Activated CD4-positive, alpha-beta T cell treated with anti-CD3 and anti-CD28 coated beads, Interleukin-2, amount 10 ng/mL, durations not matched to agents 7 days and 5 days (primary cell): ENCODE results near the gene CNOT6. TPM values are rescaled to one million over a fixed set of nuclear protein-coding genes. Genes with fewer than 3 reads are reported as not detected.

Experiments
- CTCF ChIA-PET: fragments of 350-600 bp; sonication (Branson Sonifier 250); formaldehyde crosslinking; loops from one replicate; lab custom pipeline; 2021; ENCODE audit warnings: antibody characterized with exemption; lab: Charles Lee
- POLR2A ChIA-PET: fragments of 350-600 bp; sonication (Branson Sonifier 250); formaldehyde crosslinking; loops from one replicate; lab custom pipeline; 2021; ENCODE audit warnings: antibody characterized with exemption; lab: Charles Lee
- DNase-seq: peaks from one replicate; pipeline ENCODE4 v3.0.0-alpha.2; 2020
- H3K27ac Mint-ChIP-seq: one replicate; pipeline ENCODE4 v1.8.0; 2021; ENCODE audit warnings: mild to moderate bottlenecking, moderate library complexity, mixed read lengths
- H3K27me3 Mint-ChIP-seq: one replicate; pipeline ENCODE4 v1.8.0; 2021; ENCODE audit warnings: mixed read lengths
- H3K36me3 Mint-ChIP-seq: one replicate; pipeline ENCODE4 v1.8.0; 2021; ENCODE audit warnings: low read depth, mixed read lengths
- H3K4me1 Mint-ChIP-seq: one replicate; pipeline ENCODE4 v1.8.0; 2021; ENCODE audit warnings: mixed read lengths
- H3K4me3 Mint-ChIP-seq: one replicate; pipeline ENCODE4 v1.8.0; 2021; ENCODE audit warnings: mild to moderate bottlenecking, moderate library complexity, mixed read lengths
- H3K9me3 Mint-ChIP-seq: one replicate; pipeline ENCODE4 v1.8.0; 2021; ENCODE audit warnings: mixed read lengths
- total RNA-seq, 2 experiments: library from RNA; stranded (reverse); gene quantifications; one replicate each; pipeline ENCODE4 v1.2.3, GENCODE V29; 2021

The CNOT6 gene
- total RNA-seq, 2 experiments from 2014 or later, result 38.3 to 44.8 TPM

DNA sequence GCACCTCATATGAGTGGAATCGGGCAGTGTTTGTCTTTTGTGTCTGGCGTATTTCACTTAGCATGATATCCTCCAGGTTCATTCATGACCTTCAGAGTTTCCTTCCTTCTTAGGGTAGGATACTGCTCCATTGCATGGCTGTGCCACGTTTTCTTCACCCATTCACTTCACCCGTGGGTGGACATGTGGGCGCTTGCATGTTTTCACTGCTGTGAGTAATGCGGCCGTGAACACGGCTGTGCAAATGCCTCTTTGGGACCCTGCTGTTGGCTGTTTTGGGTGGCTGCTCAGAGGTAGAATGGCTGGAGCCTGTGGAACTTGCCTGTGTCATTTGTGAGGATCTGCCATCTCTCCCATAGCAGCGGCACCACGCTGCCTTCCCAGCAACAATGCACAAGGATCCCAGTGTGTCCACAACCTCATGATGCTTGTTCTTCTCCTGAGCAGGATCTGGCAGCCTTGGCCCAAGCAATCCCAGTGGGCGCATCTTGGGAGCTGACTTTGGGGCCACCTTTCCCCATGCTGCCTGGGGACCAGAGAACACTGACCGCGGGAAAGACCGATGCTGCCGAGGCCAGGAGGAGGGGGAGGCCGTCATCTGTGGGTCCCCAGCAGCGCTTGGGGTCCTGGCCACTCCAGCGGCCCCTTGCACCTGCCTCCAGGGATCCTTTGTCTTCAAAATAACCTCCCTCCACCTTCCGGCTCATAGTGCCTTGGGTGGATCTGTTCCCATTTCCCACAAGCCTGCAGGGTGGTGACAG lies 99.4 kb downstream of the CNOT6 start:
- ChIA-PET POLR2A (no interaction called here), CTCF (no interaction called here)
- H3K9me3 Mint-ChIP-seq, result no peaks in the 10 kb centered on the region
- peaks cover 2% of the 10 kb centered on the region for H3K36me3 Mint-ChIP-seq
- DNase-seq, result no peak
- no peak overlapping the region for H3K4me3 Mint-ChIP-seq
- H3K27ac Mint-ChIP-seq, result no peak overlapping the region
- peaks cover 8% of the 10 kb centered on the region for H3K4me1 Mint-ChIP-seq
- H3K27me3 Mint-ChIP-seq, result peaks cover 29% of the 10 kb centered on the region

GRCh38 chr5:180594311-180595045 lies 100.3 kb downstream of the CNOT6 start:
- Mint-ChIP-seq H3K4me3 (no peak overlapping the region), H3K4me1 (peaks cover 6% of the 10 kb centered on the region), H3K27ac (no peak overlapping the region), H3K9me3 (no peaks in the 10 kb centered on the region), H3K36me3 (peaks cover 2% of the 10 kb centered on the region), H3K27me3 (peaks cover 21% of the 10 kb centered on the region)
- ChIA-PET CTCF (no interaction called here), POLR2A (no interaction called here)
- DNase-seq, result no peak

- no peak overlapping the region for H3K27ac Mint-ChIP-seq
- H3K9me3 Mint-ChIP-seq, result no peaks in the 10 kb centered on the region
- H3K36me3 Mint-ChIP-seq, result peaks cover 2% of the 10 kb centered on the region
- ChIA-PET CTCF (no interaction called here), POLR2A (no interaction called here)
- peaks cover 4% of the 10 kb centered on the region for H3K4me1 Mint-ChIP-seq
- no peak for DNase-seq
- H3K27me3 Mint-ChIP-seq, result peaks cover 16% of the 10 kb centered on the region
- H3K4me3 Mint-ChIP-seq, result no peak overlapping the region
Observed at GRCh38 chr5:180595046-180595379, 100.8 kb downstream of the CNOT6 start.

- no peak overlapping the region for H3K27ac Mint-ChIP-seq
- ChIA-PET POLR2A (no interaction called here), CTCF (interaction anchor here (1.0 kb wide), 1 partner anchor 77 kb away, joined by 3 read pairs; no protein-coding TSS in a partner anchor)
- peaks cover 15% of the 10 kb centered on the region for H3K27me3 Mint-ChIP-seq
- no peak overlapping the region for H3K4me3 Mint-ChIP-seq
- H3K36me3 Mint-ChIP-seq, result peaks cover 2% of the 10 kb centered on the region
- no peak for DNase-seq
- peaks cover 4% of the 10 kb centered on the region for H3K4me1 Mint-ChIP-seq
- no peaks in the 10 kb centered on the region for H3K9me3 Mint-ChIP-seq
Observed at GRCh38 chr5:180595381-180596114, 101.4 kb downstream of the CNOT6 start.

- H3K4me1 Mint-ChIP-seq, result peaks cover 4% of the 10 kb centered on the region
- CTCF ChIA-PET, result interaction anchor here (1.0 kb wide), 2 partner anchors 10 to 77 kb away, joined by 3 read pairs; no protein-coding TSS in a partner anchor
- peaks cover 15% of the 10 kb centered on the region for H3K27me3 Mint-ChIP-seq
- H3K27ac Mint-ChIP-seq, result no peak overlapping the region
- DNase-seq, result no peak
- H3K4me3 Mint-ChIP-seq, result no peak overlapping the region
- POLR2A ChIA-PET, result no interaction called here
- no peaks in the 10 kb centered on the region for H3K9me3 Mint-ChIP-seq
- peaks cover 2% of the 10 kb centered on the region for H3K36me3 Mint-ChIP-seq
Observed at GRCh38 chr5:180596115-180596667, 102.0 kb downstream of the CNOT6 start.

- DNase-seq, result no peak
- Mint-ChIP-seq H3K27ac (no peak overlapping the region), H3K4me1 (peaks cover 4% of the 10 kb centered on the region), H3K9me3 (no peaks in the 10 kb centered on the region), H3K4me3 (no peak overlapping the region), H3K36me3 (peaks cover 2% of the 10 kb centered on the region), H3K27me3 (peaks cover 15% of the 10 kb centered on the region)
- POLR2A ChIA-PET, result no interaction called here
- CTCF ChIA-PET, result interaction anchor here (1.0 kb wide), 2 partner anchors 9 to 78 kb away, joined by 3 read pairs; no protein-coding TSS in a partner anchor
Observed at GRCh38 chr5:180596668-180597231, 102.6 kb downstream of the CNOT6 start.

DNA sequence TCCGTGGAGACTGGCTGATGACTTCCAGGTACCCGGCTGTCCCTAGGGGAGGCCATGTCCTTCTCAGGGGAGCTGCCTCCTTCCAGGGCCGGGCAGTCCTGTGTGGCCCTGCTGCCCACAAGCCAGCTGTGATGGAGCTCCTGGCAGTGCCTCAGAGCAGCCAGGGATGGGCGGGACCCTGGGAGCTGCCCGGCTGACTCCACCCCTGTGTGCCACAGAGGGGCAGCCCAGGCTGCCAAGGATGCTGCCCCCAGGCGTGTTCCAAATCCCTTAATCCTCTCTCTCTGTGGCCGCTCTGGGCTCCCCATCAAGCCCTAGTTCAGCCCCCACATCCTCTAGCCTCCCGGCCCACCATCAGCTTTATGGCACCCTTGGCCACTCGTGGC lies 104.1 kb downstream of the CNOT6 start:
- Mint-ChIP-seq H3K27me3 (peaks cover 4% of the 10 kb centered on the region), H3K9me3 (no peaks in the 10 kb centered on the region), H3K27ac (no peak overlapping the region), H3K4me1 (no peaks in the 10 kb centered on the region), H3K4me3 (no peak overlapping the region), H3K36me3 (no peaks in the 10 kb centered on the region)
- ChIA-PET CTCF (no interaction called here), POLR2A (no interaction called here)
- no peak for DNase-seq

- no peaks in the 10 kb centered on the region for H3K36me3 Mint-ChIP-seq
- POLR2A ChIA-PET, result no interaction called here
- DNase-seq, result no peak
- CTCF ChIA-PET, result interaction anchor here (1.1 kb wide), 1 partner anchor 18 kb away, joined by 3 read pairs; no protein-coding TSS in a partner anchor
- H3K9me3 Mint-ChIP-seq, result no peaks in the 10 kb centered on the region
- H3K27ac Mint-ChIP-seq, result no peak overlapping the region
- no peak overlapping the region for H3K4me3 Mint-ChIP-seq
- no peaks in the 10 kb centered on the region for H3K27me3 Mint-ChIP-seq
- no peaks in the 10 kb centered on the region for H3K4me1 Mint-ChIP-seq
Observed at GRCh38 chr5:180598797-180599589, 104.8 kb downstream of the CNOT6 start.

- CTCF ChIA-PET, result interaction anchor here (1.1 kb wide), 1 partner anchor 18 kb away, joined by 3 read pairs; no protein-coding TSS in a partner anchor
- Mint-ChIP-seq H3K27ac (no peak overlapping the region), H3K4me3 (no peak overlapping the region), H3K9me3 (no peaks in the 10 kb centered on the region), H3K27me3 (no peaks in the 10 kb centered on the region), H3K36me3 (no peaks in the 10 kb centered on the region), H3K4me1 (no peaks in the 10 kb centered on the region)
- POLR2A ChIA-PET, result no interaction called here
- DNase-seq, result no peak
Observed at GRCh38 chr5:180599590-180599914, 105.4 kb downstream of the CNOT6 start.

GRCh38 chr5:180599981-180600553 lies 105.9 kb downstream of the CNOT6 start:
- no peaks in the 10 kb centered on the region for H3K36me3 Mint-ChIP-seq
- no peak overlapping the region for H3K27ac Mint-ChIP-seq
- no peaks in the 10 kb centered on the region for H3K4me1 Mint-ChIP-seq
- H3K4me3 Mint-ChIP-seq, result no peak overlapping the region
- no peaks in the 10 kb centered on the region for H3K9me3 Mint-ChIP-seq
- ChIA-PET POLR2A (no interaction called here), CTCF (interaction anchor here (1.1 kb wide), 1 partner anchor 19 kb away, joined by 3 read pairs; no protein-coding TSS in a partner anchor)
- H3K27me3 Mint-ChIP-seq, result no peaks in the 10 kb centered on the region
- no peak for DNase-seq

GRCh38 chr5:180600554-180601041 lies 106.4 kb downstream of the CNOT6 start:
- Mint-ChIP-seq H3K27me3 (no peaks in the 10 kb centered on the region), H3K27ac (no peak overlapping the region), H3K9me3 (no peaks in the 10 kb centered on the region), H3K4me3 (no peak overlapping the region), H3K4me1 (no peaks in the 10 kb centered on the region), H3K36me3 (no peaks in the 10 kb centered on the region)
- no peak for DNase-seq
- ChIA-PET POLR2A (no interaction called here), CTCF (no interaction called here)
